ENCODE data around the gene COL23A1. TPM values are rescaled to one million over a fixed set of nuclear protein-coding genes. Genes with fewer than 3 reads are reported as not detected.
"Not testable (repeated sequence)": the region's sequence is repeated elsewhere in the genome, so short reads cannot be mapped to it uniquely, and the experiment has no call there.

COL23A1 gene
- total RNA-seq, 1 experiment from 2014 or later: not detected

GRCh38 chr5:178312880-178313282, 277.3 kb downstream of the COL23A1 start:
- peak; percentile 67 for DNase-seq (ENCODE audit: low read depth)

- no peak for DNase-seq (ENCODE audit: low read depth)
Measured at GRCh38 chr5:178310130-178310865, 279.9 kb downstream of the COL23A1 start.

GRCh38 chr5:178309271-178310013, 280.8 kb downstream of the COL23A1 start:
- DNase-seq (ENCODE audit: low read depth): no peak

- DNase-seq (ENCODE audit: low read depth): no peak
Measured at GRCh38 chr5:178308541-178309092, 281.6 kb downstream of the COL23A1 start.

DNA sequence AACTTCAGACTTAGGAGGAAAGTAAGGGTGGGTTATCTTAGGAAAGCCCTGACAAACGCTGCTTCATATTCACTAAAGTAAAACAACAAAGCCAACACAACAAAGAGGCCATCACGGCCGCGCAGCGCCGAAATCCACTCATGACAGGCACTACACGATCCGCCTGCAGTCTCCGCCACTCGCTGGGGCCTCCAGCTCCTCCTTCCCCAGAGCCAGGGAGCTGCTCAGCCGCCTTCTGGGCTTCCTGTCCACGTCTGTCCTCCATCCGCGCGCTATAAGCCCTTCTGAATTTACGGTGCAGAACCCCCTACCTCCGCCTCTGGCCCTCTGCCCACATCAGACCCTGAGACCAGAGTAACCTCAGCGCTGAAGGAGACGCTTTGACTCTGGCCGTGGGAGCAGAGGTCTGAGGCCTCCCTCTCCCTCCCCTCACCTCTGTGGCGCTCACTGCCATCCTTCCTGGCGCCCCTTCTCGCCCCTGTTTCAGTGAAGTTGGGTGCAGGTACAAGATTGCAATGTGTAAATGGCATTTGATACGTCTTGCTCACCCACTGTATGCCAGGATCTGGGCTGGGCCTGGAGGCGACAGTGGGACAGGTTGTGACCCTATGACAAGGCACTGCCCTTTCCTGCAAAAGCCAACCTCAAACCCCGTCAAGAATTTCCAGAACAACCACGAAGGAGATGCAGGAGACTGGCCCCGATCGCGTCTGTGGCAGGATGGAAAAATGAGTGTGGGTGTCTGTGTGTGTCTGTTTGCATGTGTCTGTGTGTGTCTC, 282.7 kb downstream of the COL23A1 start:
- no peak for DNase-seq (ENCODE audit: low read depth)

- DNase-seq (ENCODE audit: low read depth): no peak
Measured at GRCh38 chr5:178306430-178307225, 283.6 kb downstream of the COL23A1 start.

DNA sequence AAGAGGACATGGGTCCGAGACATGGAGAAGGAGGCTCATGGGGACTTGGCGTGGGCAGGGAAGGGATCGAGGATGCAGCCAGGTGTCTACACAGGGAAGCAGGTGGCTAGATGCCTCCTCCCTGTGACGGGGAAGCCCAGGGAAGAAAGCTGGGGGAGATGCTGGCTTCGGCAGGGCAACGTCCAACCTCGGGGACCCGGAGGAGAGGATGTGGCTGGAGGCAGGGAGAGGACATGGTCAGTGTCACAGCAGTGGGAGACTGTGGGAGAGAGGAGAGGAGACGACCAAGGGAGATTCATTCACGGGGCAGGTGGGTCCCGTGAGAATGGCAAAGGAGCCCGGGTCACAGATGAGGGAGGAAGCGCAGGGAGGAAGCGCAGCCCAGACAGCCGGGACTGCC, 284.4 kb downstream of the COL23A1 start:
- DNase-seq (ENCODE audit: low read depth): no peak

DNA sequence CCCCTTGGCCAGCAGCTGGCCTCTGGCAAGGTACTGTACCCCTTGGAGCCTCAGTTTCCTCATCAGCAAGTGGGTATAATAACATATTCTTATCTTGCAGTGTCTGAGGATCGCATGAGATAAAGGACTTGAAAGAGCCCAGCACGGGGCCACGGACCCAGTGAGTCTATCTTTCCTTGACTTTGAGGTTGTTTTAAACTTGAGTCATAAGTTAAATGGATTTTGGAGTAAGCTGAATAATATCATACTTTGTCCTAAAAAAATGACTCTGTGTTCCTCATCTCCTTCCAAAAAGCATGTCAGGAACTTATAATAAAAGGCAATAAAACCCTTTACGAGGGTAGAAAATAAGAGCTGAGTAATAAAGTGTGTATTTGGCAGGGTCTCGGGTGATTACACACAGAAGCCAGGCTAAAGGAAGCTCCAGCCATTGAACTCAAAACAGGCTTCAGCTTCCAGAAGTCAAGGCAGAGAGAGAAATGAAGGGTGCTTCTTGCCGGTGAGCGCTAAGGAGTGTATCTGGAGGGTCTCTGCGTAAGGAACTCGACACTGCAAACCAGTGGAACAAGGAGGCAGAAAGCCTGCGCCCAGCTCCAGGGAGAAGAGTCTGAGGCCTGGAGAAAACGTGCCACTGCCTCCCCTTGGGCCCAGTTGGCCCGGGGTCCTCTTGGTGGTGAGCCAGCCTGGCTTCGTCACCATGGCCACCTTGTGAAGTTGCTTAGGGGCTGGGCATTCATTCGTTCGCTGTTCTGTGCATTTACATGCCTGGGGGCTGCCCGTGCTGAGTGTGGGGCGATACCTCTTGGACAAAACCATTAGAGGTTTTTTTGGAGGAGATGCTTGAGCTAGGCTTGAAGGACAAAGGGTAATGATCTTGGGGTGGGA, 285.2 kb downstream of the COL23A1 start:
- no peak for DNase-seq (ENCODE audit: low read depth)

- no peak for DNase-seq (ENCODE audit: low read depth)
Measured at GRCh38 chr5:178304016-178304415, 286.2 kb downstream of the COL23A1 start.

DNA sequence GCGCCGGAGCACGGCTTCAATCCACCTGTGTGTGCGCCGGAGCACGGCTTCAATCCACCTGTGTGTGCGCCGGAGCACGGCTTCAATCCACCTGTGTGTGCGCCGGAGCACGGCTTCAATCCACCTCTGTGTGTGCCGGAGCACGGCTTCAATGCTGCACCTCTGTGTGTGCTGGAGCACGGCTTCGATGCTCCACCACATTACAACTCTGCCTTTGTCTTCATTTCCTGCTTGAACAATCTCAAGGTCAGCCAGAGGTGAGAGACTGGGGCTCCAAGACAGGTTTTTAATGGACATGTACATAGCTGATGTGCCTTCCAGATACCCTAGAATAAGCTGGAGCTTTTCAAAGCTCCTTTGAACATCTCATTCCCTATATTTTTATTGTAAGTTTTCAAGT, 287.9 kb downstream of the COL23A1 start:
- not testable (repeated sequence) for DNase-seq (ENCODE audit: low read depth)

DNA sequence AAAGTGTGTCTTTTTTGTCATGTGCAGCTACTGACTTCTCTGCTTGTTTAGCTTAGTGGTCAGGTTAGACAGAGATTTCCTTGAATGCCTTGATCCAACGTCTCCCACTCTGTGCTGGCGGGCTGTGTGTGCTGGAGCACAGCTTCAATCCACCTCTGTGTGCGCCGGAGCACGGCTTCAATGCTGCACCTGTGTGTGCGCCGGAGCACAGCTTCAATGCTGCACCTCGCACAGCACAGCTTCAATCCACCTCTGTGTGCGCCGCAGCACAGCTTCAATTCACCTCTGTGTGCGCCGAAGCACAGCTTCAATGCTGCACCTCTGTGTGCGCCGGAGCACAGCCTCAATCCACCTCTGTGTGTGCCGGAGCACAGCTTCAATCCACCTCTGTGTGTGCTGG, 288.6 kb downstream of the COL23A1 start:
- DNase-seq (ENCODE audit: low read depth): no peak

DNA sequence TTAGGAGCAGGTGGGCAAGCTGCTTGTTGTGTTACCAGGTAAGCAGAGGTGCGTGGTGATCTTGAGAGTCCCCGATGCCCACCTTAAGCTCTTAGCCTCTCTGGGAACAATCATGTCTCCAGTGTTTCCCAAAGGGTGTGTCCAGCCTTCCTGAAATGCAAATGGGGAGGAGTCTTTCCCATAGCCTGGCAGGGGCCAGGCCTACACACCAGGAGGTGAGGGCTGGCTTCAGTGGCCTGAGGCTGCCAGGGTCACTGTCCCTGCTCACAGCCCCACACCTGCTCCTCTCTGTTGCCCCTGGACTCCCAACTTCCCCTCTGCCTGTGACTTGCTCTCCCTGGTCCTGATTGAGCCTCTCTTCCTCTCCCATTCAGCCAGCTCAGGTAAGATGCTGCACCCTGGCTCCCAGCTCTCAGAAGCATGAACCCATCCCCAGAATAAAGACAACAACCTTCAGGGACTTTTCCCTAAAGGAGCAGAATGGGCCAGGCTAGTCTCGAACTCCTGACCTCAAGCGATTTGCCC, 291.8 kb downstream of the COL23A1 start:
- DNase-seq (ENCODE audit: low read depth): no peak

DNA sequence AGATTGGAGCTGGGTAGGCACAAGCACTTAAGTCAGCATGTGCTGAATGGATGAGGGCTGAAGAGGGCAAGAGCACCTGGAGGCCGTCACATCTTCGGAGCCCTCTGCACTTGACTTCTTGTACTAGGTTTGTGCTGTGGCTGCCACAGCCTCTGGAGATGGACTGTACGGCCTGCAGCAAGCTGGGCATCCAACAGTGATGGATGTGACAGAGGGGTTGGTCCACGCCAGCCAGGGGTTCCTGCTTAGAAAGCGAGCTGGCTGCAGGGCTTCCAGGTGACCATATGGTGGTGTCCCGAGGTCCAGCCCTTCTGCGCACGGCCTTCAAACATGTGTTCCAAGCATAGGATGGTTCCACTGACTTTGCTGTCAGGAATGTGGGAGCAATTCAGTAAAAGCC, 292.4 kb downstream of the COL23A1 start:
- DNase-seq (ENCODE audit: low read depth): no peak

GRCh38 chr5:178296066-178296465, 294.1 kb downstream of the COL23A1 start:
- no peak for DNase-seq (ENCODE audit: low read depth)

DNA sequence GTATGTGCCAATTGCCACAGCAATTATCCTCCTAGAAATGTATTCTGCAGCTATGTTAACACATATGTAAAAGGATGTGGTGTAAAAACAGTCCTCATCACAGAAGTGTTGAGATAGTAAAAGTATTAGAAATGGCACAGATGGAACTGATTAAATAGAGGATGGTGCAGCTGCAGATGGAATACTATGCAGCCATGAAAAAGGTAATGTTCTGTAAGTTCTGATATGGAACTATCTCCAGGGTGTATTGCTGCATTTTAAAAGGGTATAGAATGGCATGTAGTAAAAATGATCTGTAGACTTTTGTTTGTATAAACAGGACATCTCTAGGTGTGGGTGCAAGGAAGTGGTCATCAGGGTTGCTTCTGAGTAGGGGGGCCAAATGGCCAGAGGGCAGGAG, 294.6 kb downstream of the COL23A1 start:
- no peak for DNase-seq (ENCODE audit: low read depth)

- no peak for DNase-seq (ENCODE audit: low read depth)
Measured at GRCh38 chr5:178293815-178294214, 296.4 kb downstream of the COL23A1 start.

- no peak for DNase-seq (ENCODE audit: low read depth)
Measured at GRCh38 chr5:178293400-178293799, 296.8 kb downstream of the COL23A1 start.

DNA sequence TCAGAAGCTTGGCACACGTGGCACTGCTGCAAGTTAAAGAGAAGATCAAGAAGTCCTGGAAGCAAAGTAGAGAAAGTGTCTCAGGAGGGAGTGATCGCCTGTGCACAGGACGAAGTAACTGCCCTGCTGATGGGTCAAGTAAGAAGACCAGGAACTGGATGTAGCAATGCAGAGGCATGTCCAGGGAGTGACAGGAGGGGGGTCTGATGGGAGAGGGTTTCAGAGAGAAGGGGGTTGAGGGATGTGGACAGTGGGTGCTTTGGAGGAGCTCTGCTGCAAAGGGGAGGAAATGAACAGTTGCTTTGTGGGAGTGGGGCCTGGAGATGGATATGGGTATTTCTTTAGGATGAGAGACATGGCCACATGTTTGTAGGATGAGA, 297.4 kb downstream of the COL23A1 start:
- DNase-seq (ENCODE audit: low read depth): no peak

GRCh38 chr5:178291969-178292825, 298.0 kb downstream of the COL23A1 start:
- no peak for DNase-seq (ENCODE audit: low read depth)
